BE2C (cell line): Measurements from ENCODE around the gene GRIK1.

Source experiments
- DNase-seq: peaks from one replicate; pipeline ENCODE4 v3.0.0-alpha.2; 2020
- H3K27me3 ChIP-seq: fragments of 250-450 bp; sonication (Bioruptor Pico); 2 replicates; pipeline ENCODE4 v1.5.1; 2020; ENCODE audit warnings: mild to moderate bottlenecking
- H3K36me3 ChIP-seq: fragments of 250-450 bp; sonication (Bioruptor Pico); 2 replicates; pipeline ENCODE4 v1.5.1; 2020; ENCODE audit warnings: mild to moderate bottlenecking
- H3K4me1 ChIP-seq: fragments of 250-450 bp; sonication (Bioruptor Pico); 2 replicates; pipeline ENCODE4 v1.5.1; 2020
- H3K4me3 ChIP-seq: 2 replicates; pipeline ENCODE4 v1.5.1; 2011; ENCODE audit warnings: low read depth, low read length
- H3K9me3 ChIP-seq: fragments of 250-450 bp; sonication (Bioruptor Pico); 2 replicates; pipeline ENCODE4 v1.5.1; 2020
- CTCF ChIP-seq: IDR thresholded peaks from 2 replicates; pipeline ENCODE4 v1.5.1; 2012; ENCODE audit warnings: mild to moderate bottlenecking, low read depth, low read length

Gene GRIK1

GRCh38 chr21:29788752-29789151, 151.0 kb downstream of the GRIK1 start:
- no peak for DNase-seq
- TF ChIP-seq CTCF, result no peak

GRCh38 chr21:29787361-29787909, 152.4 kb downstream of the GRIK1 start:
- Histone ChIP-seq H3K4me3 (no peak overlapping the region), H3K4me1 (no peaks in the 10 kb centered on the region), H3K36me3 (no peaks in the 10 kb centered on the region), H3K9me3 (no peaks in the 10 kb centered on the region), H3K27me3 (no peaks in the 10 kb centered on the region)
- no peak for DNase-seq
- no peak for TF ChIP-seq CTCF

More at GRCh38 chr21:29788752-29789151, 151.0 kb downstream of the GRIK1 start:
- no peak overlapping the region for H3K4me3 ChIP-seq
- H3K36me3 ChIP-seq, result no peaks in the 10 kb centered on the region
- H3K9me3 ChIP-seq, result no peaks in the 10 kb centered on the region
- no peaks in the 10 kb centered on the region for H3K27me3 ChIP-seq
- H3K4me1 ChIP-seq, result no peaks in the 10 kb centered on the region

- Histone ChIP-seq H3K9me3 (no peaks in the 10 kb centered on the region), H3K27me3 (no peaks in the 10 kb centered on the region), H3K4me1 (no peaks in the 10 kb centered on the region), H3K4me3 (no peak overlapping the region), H3K36me3 (no peaks in the 10 kb centered on the region)
- no peak for TF ChIP-seq CTCF
- no peak for DNase-seq
Measured at GRCh38 chr21:29786496-29787360, 153.1 kb downstream of the GRIK1 start.

- Histone ChIP-seq H3K36me3 (no peaks in the 10 kb centered on the region), H3K4me3 (no peak overlapping the region), H3K9me3 (no peaks in the 10 kb centered on the region), H3K4me1 (no peaks in the 10 kb centered on the region), H3K27me3 (no peaks in the 10 kb centered on the region)
- DNase-seq, result no peak
- no peak for TF ChIP-seq CTCF
Measured at GRCh38 chr21:29777160-29777559, 162.6 kb downstream of the GRIK1 start.

- H3K9me3 ChIP-seq, result no peaks in the 10 kb centered on the region
- no peak for TF ChIP-seq CTCF
- no peaks in the 10 kb centered on the region for H3K4me1 ChIP-seq
- no peak for DNase-seq
- H3K4me3 ChIP-seq, result no peak overlapping the region
- H3K36me3 ChIP-seq, result no peaks in the 10 kb centered on the region
- no peaks in the 10 kb centered on the region for H3K27me3 ChIP-seq
Measured at GRCh38 chr21:29775462-29775861, 164.3 kb downstream of the GRIK1 start.

- H3K36me3 ChIP-seq, result no peaks in the 10 kb centered on the region
Measured at GRCh38 chr21:29771491-29772066, 168.2 kb downstream of the GRIK1 start.

More at GRCh38 chr21:29771491-29772066, 168.2 kb downstream of the GRIK1 start:
- no peak for TF ChIP-seq CTCF
- no peaks in the 10 kb centered on the region for H3K27me3 ChIP-seq
- no peaks in the 10 kb centered on the region for H3K9me3 ChIP-seq
- DNase-seq, result no peak
- H3K4me3 ChIP-seq, result no peak overlapping the region
- no peaks in the 10 kb centered on the region for H3K4me1 ChIP-seq
